Inflammatory macrophage treated with lipopolysaccharide for 1 hour (primary cell): ENCODE measurements around the gene TUBB.
"Not testable (repeated sequence)": the region's sequence is repeated elsewhere in the genome, so short reads cannot be mapped to it uniquely, and the experiment has no call there.

Experiments
- DNase-seq, 2 donors: peaks; one replicate each; pipeline ENCODE4 v3.0.0-alpha.2; 2020 to 2022

TUBB gene

GRCh38 chr6:30687659-30688431 lies 32.3 kb upstream of the TUBB start:
- DNase-seq, result no peak

- no peak for DNase-seq
Measured at GRCh38 chr6:30688569-30688968, 31.6 kb upstream of the TUBB start.

- no peak for DNase-seq
Measured at GRCh38 chr6:30689022-30689865, 30.9 kb upstream of the TUBB start.

- DNase-seq, result peak in 1 of 2 donors; percentile 7
Measured at GRCh38 chr6:30689985-30690384, 30.2 kb upstream of the TUBB start.

- DNase-seq, result peak; percentile 83 to 87
Measured at GRCh38 chr6:30690403-30691207, 29.5 kb upstream of the TUBB start, which contains the start of gene NRM. NRM (minus strand) TSS chr6:30690984; CDS start chr6:30690974, 10 bp downstream.

GRCh38 chr6:30691208-30691847 lies 28.8 kb upstream of the TUBB start:
- no peak for DNase-seq

GRCh38 chr6:30696432-30696831 lies 23.7 kb upstream of the TUBB start:
- DNase-seq, result no peak

- peak; percentile 71 to 77 for DNase-seq
Measured at GRCh38 chr6:30700340-30700739, 19.8 kb upstream of the TUBB start.

- no peak for DNase-seq
Measured at GRCh38 chr6:30703011-30703410, 17.1 kb upstream of the TUBB start.

- peak in 1 of 2 donors; percentile 34 for DNase-seq
Measured at GRCh38 chr6:30703821-30704220, 16.3 kb upstream of the TUBB start.

- DNase-seq, result no peak
Measured at GRCh38 chr6:30705620-30706019, 14.5 kb upstream of the TUBB start.

GRCh38 chr6:30707281-30707850 lies 12.8 kb upstream of the TUBB start:
- DNase-seq, result no peak

GRCh38 chr6:30709101-30709868 lies 10.9 kb upstream of the TUBB start:
- no peak for DNase-seq

GRCh38 chr6:30711758-30712380 lies 8.3 kb upstream of the TUBB start:
- no peak for DNase-seq

- no peak for DNase-seq
Measured at GRCh38 chr6:30712441-30712945, 7.7 kb upstream of the TUBB start.

GRCh38 chr6:30714263-30714662 lies 5.9 kb upstream of the TUBB start:
- DNase-seq, result no peak

- DNase-seq, result no peak
Measured at GRCh38 chr6:30716879-30717128, 3.3 kb upstream of the TUBB start.

GRCh38 chr6:30717129-30717844 lies 2.9 kb upstream of the TUBB start, which contains the start of gene MDC1:
MDC1 (minus strand) TSS chr6:30717281; CDS start chr6:30715175, 2,106 bp downstream.
- DNase-seq, result peak; percentile 98 to 100

- DNase-seq, result not testable (repeated sequence)
Measured at GRCh38 chr6:30717845-30718720, 2.1 kb upstream of the TUBB start.
